ENCODE measurements around the gene CAMK1D. TPM values are rescaled to one million over a fixed set of nuclear protein-coding genes. Genes with fewer than 3 reads are reported as not detected.

The CAMK1D gene
- total and polyA plus RNA-seq, 11 donors, result 1.4 to 16.0 (median 2.5) TPM

DNA sequence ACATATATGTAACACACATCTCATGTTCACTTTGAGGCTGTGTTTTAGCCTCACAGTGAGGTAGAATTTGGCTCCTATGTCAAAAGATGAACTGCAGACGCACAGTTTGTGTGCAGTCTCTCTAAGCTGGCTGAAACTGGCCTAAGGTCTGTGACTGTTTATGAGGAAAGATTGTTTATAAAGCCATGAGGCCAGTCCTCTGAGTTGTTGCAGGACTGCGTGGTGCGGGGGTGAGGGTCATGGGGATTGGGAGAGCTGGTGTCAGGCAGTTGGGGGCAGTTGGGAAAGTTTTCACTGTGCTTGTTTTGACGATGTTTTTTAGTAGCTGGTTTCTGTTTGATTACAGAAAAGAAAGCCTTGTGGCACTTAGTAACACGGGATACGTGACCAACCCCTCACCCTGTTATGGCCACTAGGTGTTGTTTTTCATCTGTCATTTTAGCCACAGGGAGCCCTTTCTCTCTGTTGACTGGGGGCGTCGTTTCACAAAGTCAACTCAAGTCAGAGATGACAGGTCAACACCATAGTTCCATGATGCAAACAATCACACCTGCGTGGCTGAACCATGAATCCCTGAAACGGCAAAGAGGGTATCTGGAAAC, 341.3 kb downstream of the CAMK1D start:
- WGBS, 4 donors, result 73 to 79% (median 76%) methylated on average over 10 of the region's 10 CpGs
- Histone ChIP-seq H3K27ac (peak overlapping the region in 1 of 12 donors; percentile 80), H3K4me3 (no peak overlapping the region), H3K36me3 (no peaks in the 10 kb centered on the region), H3K27me3 (no peaks in the 10 kb centered on the region), H3K9me3 (no peaks in the 10 kb centered on the region), H3K4me1 (no peaks in the 10 kb centered on the region)
- DNase-seq (no peak), ATAC-seq (no peak)
- intact Hi-C loops (cut with DNase I), result no loop called here
- TF ChIP-seq POLR2A (IDR thresholded peaks at IDR 0.05), result no peak
- TF ChIP-seq, protein P1, sequence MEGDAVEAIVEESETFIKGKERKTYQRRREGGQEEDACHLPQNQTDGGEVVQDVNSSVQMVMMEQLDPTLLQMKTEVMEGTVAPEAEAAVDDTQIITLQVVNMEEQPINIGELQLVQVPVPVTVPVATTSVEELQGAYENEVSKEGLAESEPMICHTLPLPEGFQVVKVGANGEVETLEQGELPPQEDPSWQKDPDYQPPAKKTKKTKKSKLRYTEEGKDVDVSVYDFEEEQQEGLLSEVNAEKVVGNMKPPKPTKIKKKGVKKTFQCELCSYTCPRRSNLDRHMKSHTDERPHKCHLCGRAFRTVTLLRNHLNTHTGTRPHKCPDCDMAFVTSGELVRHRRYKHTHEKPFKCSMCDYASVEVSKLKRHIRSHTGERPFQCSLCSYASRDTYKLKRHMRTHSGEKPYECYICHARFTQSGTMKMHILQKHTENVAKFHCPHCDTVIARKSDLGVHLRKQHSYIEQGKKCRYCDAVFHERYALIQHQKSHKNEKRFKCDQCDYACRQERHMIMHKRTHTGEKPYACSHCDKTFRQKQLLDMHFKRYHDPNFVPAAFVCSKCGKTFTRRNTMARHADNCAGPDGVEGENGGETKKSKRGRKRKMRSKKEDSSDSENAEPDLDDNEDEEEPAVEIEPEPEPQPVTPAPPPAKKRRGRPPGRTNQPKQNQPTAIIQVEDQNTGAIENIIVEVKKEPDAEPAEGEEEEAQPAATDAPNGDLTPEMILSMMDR (IDR thresholded peaks at IDR 0.05), result no peak

DNA sequence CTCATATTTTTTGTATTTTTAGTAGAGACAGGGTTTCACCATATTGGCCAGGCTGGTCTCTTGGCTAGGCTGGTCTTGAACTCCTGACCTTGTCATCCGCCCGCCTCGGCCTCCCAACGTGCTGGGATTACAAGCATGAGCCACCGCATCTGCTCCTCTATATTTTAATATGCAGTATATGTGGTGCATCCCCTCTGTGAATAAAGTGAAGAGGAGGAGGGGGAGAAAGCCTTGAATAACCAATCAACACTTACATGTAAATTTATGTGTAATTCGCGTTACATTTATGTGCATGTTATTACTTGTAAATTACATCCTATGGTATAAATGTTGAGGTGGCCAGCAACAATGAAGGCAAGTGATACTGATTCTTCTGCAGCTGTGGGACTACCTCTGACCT, 342.2 kb downstream of the CAMK1D start:
- Histone ChIP-seq H3K27me3 (no peaks in the 10 kb centered on the region), H3K9me3 (no peaks in the 10 kb centered on the region), H3K36me3 (no peaks in the 10 kb centered on the region), H3K4me1 (no peaks in the 10 kb centered on the region), H3K27ac (no peak overlapping the region), H3K4me3 (no peak overlapping the region)
- intact Hi-C loops (cut with DNase I), result no loop called here
- 90 to 93% (median 92%) methylated on average over 7 of the region's 7 CpGs for WGBS, 4 donors
- TF ChIP-seq, protein P1 (IDR thresholded peaks at IDR 0.05), result no peak
- no peak for TF ChIP-seq POLR2A (IDR thresholded peaks at IDR 0.05)
- no peak for ATAC-seq
- DNase-seq, result no peak

DNA sequence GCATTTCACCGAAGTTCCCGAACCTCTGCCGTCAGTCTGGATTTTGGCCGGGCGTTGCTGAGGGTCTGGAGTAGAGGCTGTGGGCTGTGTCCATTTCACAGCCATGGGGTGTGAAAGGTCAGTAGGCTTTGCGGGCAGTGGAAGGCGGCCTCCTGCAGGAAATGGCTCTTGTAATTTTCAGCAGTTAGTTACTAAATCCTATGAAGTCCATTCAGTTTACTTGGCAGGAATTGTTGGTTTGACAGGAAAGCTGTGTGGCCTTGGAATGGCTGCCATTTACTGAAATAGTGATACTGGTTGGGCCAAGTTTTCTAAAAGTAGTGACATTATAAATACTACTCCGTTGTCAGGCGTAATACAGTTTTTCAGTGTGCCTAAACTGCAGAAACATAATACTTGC, 348.4 kb downstream of the CAMK1D start:
- Histone ChIP-seq H3K4me1 (peaks cover 0 to 10% (median 2%) of the 10 kb centered on the region in 12 donors), H3K36me3 (no peaks in the 10 kb centered on the region), H3K9me3 (peaks cover 0 to 6% (median 0%) of the 10 kb centered on the region in 12 donors), H3K4me3 (no peak overlapping the region), H3K27ac (peak overlapping the region in 3 of 12 donors; percentile 49 to 88 (median 74)), H3K27me3 (no peaks in the 10 kb centered on the region)
- intact Hi-C loops (cut with DNase I), result no loop called here
- no peak for DNase-seq
- no peak for ATAC-seq
- 72 to 83% (median 74%) methylated on average over 9 of the region's 9 CpGs for WGBS, 4 donors
- TF ChIP-seq, protein P1 (IDR thresholded peaks at IDR 0.05), result no peak
- no peak for TF ChIP-seq POLR2A (IDR thresholded peaks at IDR 0.05)

DNA sequence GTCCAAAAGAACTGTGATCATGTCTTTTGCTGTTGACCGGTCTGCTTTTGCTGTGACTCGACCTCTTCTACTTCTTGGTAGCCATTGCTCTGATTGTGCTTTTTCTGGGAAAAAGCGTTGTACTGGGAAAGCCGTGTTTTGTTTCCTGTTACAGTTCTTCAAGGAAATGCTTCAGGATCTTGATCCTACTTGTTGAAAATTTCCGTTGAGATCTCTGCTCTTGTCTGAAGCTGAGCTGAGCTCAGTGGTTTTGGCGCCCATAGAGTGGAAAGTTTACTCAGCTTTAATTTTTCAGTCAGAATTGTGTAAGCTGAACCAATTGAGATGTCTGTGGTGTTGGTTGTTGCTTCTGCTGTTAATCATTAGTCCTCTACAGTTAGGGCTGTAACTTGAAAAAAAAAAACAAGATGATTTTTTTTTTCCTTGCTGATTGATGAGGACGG, 349.9 kb downstream of the CAMK1D start:
- ATAC-seq, result peak; percentile 28 to 67 (median 52)

More for the DNA sequence above, 349.9 kb downstream of the CAMK1D start:
- Histone ChIP-seq H3K27ac (peak overlapping the region in 9 of 12 donors; percentile 41 to 88 (median 65)), H3K27me3 (no peaks in the 10 kb centered on the region), H3K9me3 (peaks cover 0 to 6% (median 0%) of the 10 kb centered on the region in 12 donors), H3K36me3 (no peaks in the 10 kb centered on the region), H3K4me3 (no peak overlapping the region), H3K4me1 (peaks cover 0 to 16% (median 2%) of the 10 kb centered on the region in 12 donors)
- WGBS, 4 donors, result 64 to 68% (median 68%) methylated on average over 7 of the region's 7 CpGs
- TF ChIP-seq POLR2A (IDR thresholded peaks at IDR 0.05), result no peak
- TF ChIP-seq, protein P1 (IDR thresholded peaks at IDR 0.05), result no peak
- DNase-seq, result no peak
- intact Hi-C loops (cut with DNase I), result no loop called here

All from heart left ventricle (tissue), 16 donors.